GM18511 (cell line): ENCODE data around the gene GPRC5B.

Experiments used
- ATAC-seq: cut with Tn5 transposase; IDR thresholded peaks from one replicate; pipeline ENCODE4 v1.9.1; 2021; ENCODE audit warnings: mild to moderate bottlenecking, moderate library complexity; ENCODE audit not compliant: unreplicated experiment

GPRC5B gene

GRCh38 chr16:19874026-19874425 lies 10.6 kb downstream of the GPRC5B start:
- ATAC-seq = no peak

GRCh38 chr16:19872935-19873334 lies 11.7 kb downstream of the GPRC5B start:
- no peak for ATAC-seq

- ATAC-seq = no peak
Observed at GRCh38 chr16:19872179-19872863, 12.3 kb downstream of the GPRC5B start.

GRCh38 chr16:19871721-19872120 lies 12.9 kb downstream of the GPRC5B start:
- no peak for ATAC-seq

GRCh38 chr16:19868421-19868820 lies 16.2 kb downstream of the GPRC5B start:
- no peak for ATAC-seq

GRCh38 chr16:19864566-19864965 lies 20.1 kb downstream of the GPRC5B start:
- ATAC-seq = no peak

GRCh38 chr16:19863990-19864389 lies 20.7 kb downstream of the GPRC5B start:
- no peak for ATAC-seq

- no peak for ATAC-seq
Observed at GRCh38 chr16:19861811-19862327, 22.8 kb downstream of the GPRC5B start.

GRCh38 chr16:19861133-19861532 lies 23.5 kb downstream of the GPRC5B start:
- ATAC-seq = no peak

GRCh38 chr16:19860166-19861041 lies 24.2 kb downstream of the GPRC5B start:
- no peak for ATAC-seq

- no peak for ATAC-seq
Observed at GRCh38 chr16:19859603-19860002, 25.0 kb downstream of the GPRC5B start.

- ATAC-seq = no peak
Observed at GRCh38 chr16:19859166-19859565, 25.5 kb downstream of the GPRC5B start.

- ATAC-seq = no peak
Observed at GRCh38 chr16:19858340-19859018, 26.2 kb downstream of the GPRC5B start.

- no peak for ATAC-seq
Observed at GRCh38 chr16:19857593-19858339, 26.9 kb downstream of the GPRC5B start.

- ATAC-seq = no peak
Observed at GRCh38 chr16:19856120-19856519, 28.5 kb downstream of the GPRC5B start.

- ATAC-seq = no peak
Observed at GRCh38 chr16:19854543-19854876, 30.1 kb downstream of the GPRC5B start.

GRCh38 chr16:19853742-19854542 lies 30.7 kb downstream of the GPRC5B start:
- no peak for ATAC-seq

- ATAC-seq = no peak
Observed at GRCh38 chr16:19853132-19853741, 31.4 kb downstream of the GPRC5B start.

GRCh38 chr16:19851476-19851875 lies 33.2 kb downstream of the GPRC5B start:
- ATAC-seq = no peak
